Ascending aorta (tissue), 2 donors: ENCODE results near the gene REEP3. TPM values are rescaled to one million over a fixed set of nuclear protein-coding genes. Genes with fewer than 3 reads are reported as not detected.
A peak's percentile ranks its signal among the peaks of the same experiment; 100 is the strongest.

ENCODE experiments used
- DNase-seq, 2 donors: peaks; one replicate each; pipeline ENCODE4 v3.0.0-alpha.2; 2019; ENCODE audit warnings: low spot score in 2 of 2
- H3K27ac ChIP-seq, 2 donors: fragments of 200-600 bp; sonication (generic); one replicate each; pipeline ENCODE4 v1.5.1; 2016 to 2017; ENCODE audit warnings: mild to moderate bottlenecking in 1 of 2
- H3K27me3 ChIP-seq: fragments of 200-600 bp; sonication (generic); one replicate; pipeline ENCODE4 v1.5.1; 2017
- H3K36me3 ChIP-seq, 2 donors: fragments of 200-600 bp; sonication (generic); one replicate each; pipeline ENCODE4 v1.5.1; 2016
- H3K4me1 ChIP-seq, 2 donors: fragments of 200-600 bp; sonication (generic); one replicate each; pipeline ENCODE4 v1.5.1; 2016 to 2017; ENCODE audit warnings: mild to moderate bottlenecking in 1 of 2
- H3K4me3 ChIP-seq, 2 donors: fragments of 200-600 bp; sonication (generic); one replicate each; pipeline ENCODE4 v1.5.1; 2016 to 2017; ENCODE audit warnings: mild to moderate bottlenecking in 1 of 2
- H3K9me3 ChIP-seq, 2 donors: fragments of 200-600 bp; sonication (generic); one replicate each; pipeline ENCODE4 v1.5.1; 2016
- intact Hi-C: fragments of 100-400 bp; cut with DNase I; formaldehyde crosslinking; loops from one replicate; pipeline ENCODE4 v1.15.1; 2023
- total RNA-seq: library from RNA; depleted of rRNA; stranded (reverse); fragments of >200 nt; gene quantifications from one replicate; pipeline ENCODE4 v1.1.0, GENCODE V29; 2016
- TF ChIP-seq, protein P1 (sequence below), 3 experiments: fragments of 200-600 bp in 2 of 3; fragments of 450-650 bp in 1 of 3; sonication (generic) in 2 of 3; IDR thresholded peaks; one replicate each; pipeline ENCODE4 v1.5.1; 2016 to 2019; ENCODE audit warnings: antibody characterized with exemption in 3 of 3, mild to moderate bottlenecking in 1 of 3, moderate library complexity in 1 of 3

The REEP3 gene
- total RNA-seq, 1 donor from 2014 or later: 41.1 TPM

DNA sequence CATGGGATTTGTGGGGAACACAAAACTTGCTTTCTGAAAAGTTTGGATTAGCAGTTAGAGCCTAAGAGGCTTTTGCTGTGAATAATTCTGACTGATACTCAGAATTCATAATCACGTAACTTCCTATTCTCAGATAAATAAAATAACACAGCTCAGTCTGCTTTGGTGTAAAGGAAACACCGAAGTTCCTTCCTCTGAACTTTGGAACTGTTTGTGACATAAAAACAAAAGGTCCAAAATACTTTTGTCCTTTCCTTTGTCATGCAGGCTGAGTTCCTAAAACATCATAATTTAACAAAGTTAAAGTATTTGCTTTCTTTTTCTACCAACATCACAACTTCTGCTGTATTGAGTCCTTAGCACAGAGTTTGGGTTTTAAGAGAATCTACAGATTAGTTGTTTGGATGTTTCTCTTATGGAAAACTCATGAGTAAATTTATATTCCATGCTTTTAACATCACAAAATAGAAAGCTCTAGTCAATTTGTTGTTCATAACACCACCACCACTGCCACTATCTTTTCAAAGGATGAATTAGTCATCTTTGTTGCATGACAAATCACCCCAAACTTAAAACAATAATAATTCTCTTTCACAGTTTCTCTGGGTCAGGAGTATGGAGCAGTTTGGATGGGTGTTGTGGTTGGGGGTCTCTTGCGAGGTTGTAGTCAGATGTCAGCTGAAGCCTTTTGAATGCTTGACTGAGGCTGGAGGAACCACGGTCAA is 123.4 kb downstream of the REEP3 start:
- no peaks in the 10 kb centered on the region for H3K36me3 ChIP-seq
- DNase-seq: no peak
- peak overlapping the region in 1 of 2 donors; percentile 63 for H3K27ac ChIP-seq
- H3K4me1 ChIP-seq: peaks cover 0 to 2% of the 10 kb centered on the region in 2 donors
- H3K9me3 ChIP-seq: no peaks in the 10 kb centered on the region
- TF ChIP-seq, protein P1, sequence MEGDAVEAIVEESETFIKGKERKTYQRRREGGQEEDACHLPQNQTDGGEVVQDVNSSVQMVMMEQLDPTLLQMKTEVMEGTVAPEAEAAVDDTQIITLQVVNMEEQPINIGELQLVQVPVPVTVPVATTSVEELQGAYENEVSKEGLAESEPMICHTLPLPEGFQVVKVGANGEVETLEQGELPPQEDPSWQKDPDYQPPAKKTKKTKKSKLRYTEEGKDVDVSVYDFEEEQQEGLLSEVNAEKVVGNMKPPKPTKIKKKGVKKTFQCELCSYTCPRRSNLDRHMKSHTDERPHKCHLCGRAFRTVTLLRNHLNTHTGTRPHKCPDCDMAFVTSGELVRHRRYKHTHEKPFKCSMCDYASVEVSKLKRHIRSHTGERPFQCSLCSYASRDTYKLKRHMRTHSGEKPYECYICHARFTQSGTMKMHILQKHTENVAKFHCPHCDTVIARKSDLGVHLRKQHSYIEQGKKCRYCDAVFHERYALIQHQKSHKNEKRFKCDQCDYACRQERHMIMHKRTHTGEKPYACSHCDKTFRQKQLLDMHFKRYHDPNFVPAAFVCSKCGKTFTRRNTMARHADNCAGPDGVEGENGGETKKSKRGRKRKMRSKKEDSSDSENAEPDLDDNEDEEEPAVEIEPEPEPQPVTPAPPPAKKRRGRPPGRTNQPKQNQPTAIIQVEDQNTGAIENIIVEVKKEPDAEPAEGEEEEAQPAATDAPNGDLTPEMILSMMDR (IDR thresholded peaks at IDR 0.05): no peak
- intact Hi-C loops: no loop called here
- H3K4me3 ChIP-seq: no peak overlapping the region
- no peaks in the 10 kb centered on the region for H3K27me3 ChIP-seq

- Histone ChIP-seq H3K4me3 (no peak overlapping the region), H3K36me3 (no peaks in the 10 kb centered on the region), H3K4me1 (peaks cover 0 to 2% of the 10 kb centered on the region in 2 donors), H3K27me3 (no peaks in the 10 kb centered on the region), H3K9me3 (no peaks in the 10 kb centered on the region), H3K27ac (peak overlapping the region in 1 of 2 donors; percentile 63)
- TF ChIP-seq, protein P1 (IDR thresholded peaks at IDR 0.05): no peak
- intact Hi-C loops: no loop called here
- no peak for DNase-seq
Observed at GRCh38 chr10:63645195-63645594, 124.0 kb downstream of the REEP3 start.

DNA sequence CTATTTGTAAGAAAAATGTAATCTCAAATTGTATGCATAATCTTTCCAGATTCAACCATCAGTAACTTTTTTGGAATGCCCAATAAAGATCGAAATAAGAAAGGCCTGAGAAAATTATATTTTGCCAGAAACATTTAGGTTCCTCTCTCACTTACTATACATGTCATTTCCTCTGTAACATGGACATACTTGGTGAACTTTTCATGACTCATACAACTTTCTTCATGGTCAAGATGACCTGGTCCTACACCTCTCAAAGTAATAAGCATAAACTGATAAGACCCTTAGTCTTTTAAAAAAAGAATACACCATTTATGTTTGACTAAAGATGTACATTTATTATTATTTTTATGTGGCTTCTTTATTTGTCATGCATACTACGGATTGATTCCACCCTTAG is 125.3 kb downstream of the REEP3 start:
- intact Hi-C loops: no loop called here
- TF ChIP-seq, protein P1 (IDR thresholded peaks at IDR 0.05): no peak
- Histone ChIP-seq H3K4me1 (peaks cover 0 to 2% of the 10 kb centered on the region in 2 donors), H3K36me3 (no peaks in the 10 kb centered on the region), H3K27ac (no peak overlapping the region), H3K27me3 (no peaks in the 10 kb centered on the region), H3K9me3 (no peaks in the 10 kb centered on the region), H3K4me3 (no peak overlapping the region)
- no peak for DNase-seq

DNA sequence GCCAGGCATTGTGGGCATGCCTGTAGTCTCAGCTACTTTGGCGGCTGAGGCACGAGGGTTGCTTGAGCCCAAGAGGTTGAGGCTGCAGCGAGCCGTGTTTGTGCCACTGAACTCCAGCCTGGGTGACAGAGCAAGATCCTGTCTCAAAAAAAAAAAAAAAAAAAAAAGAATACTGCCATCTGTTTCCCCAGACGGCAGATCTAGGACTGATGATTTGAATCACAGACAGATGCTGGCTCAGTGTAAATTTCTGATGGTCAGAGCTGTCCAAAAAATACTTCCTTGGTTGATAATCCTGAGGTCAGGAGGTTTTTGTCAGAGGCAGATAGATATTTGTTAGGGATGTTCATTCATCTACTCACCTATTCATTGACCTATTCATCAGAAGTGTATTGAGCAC is 130.7 kb downstream of the REEP3 start:
- TF ChIP-seq, protein P1 (IDR thresholded peaks at IDR 0.05): no peak
- DNase-seq: no peak
- intact Hi-C loops: no loop called here
- Histone ChIP-seq H3K9me3 (no peaks in the 10 kb centered on the region), H3K36me3 (no peaks in the 10 kb centered on the region), H3K27ac (no peak overlapping the region), H3K4me3 (no peak overlapping the region), H3K27me3 (no peaks in the 10 kb centered on the region), H3K4me1 (no peaks in the 10 kb centered on the region)

DNA sequence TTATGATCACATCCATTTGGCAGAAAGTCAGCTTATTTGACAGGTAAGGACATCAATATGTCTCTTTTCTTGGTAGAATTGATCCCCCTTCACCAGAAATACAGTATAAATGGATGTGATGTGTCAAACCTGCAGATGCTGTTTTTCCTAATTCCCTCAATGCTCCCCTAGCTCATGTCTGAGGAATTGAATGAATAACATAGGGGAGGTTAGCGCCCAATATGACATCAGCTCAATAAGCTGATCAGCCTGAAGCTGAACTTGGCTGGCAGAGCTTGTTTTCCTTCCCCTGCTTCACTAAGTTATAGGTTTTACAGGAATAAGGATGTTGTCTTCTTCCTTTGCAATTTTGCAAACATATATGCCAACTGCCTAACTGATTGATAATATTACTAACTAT is 132.5 kb downstream of the REEP3 start:
- no peak overlapping the region for H3K27ac ChIP-seq
- H3K4me3 ChIP-seq: no peak overlapping the region
- no peaks in the 10 kb centered on the region for H3K4me1 ChIP-seq
- DNase-seq: no peak
- H3K36me3 ChIP-seq: no peaks in the 10 kb centered on the region
- TF ChIP-seq, protein P1 (IDR thresholded peaks at IDR 0.05): no peak
- no peaks in the 10 kb centered on the region for H3K27me3 ChIP-seq
- no peaks in the 10 kb centered on the region for H3K9me3 ChIP-seq
- intact Hi-C loops: no loop called here
